ENCODE data around the gene HEMK1. TPM values are rescaled to one million over a fixed set of nuclear protein-coding genes. Genes with fewer than 3 reads are reported as not detected.

HEMK1 gene
- total and polyA plus RNA-seq, 2 of the 8 experiments (the other 6 are each of a cell fraction or from before 2014, with no cell fraction given), result 9.7 to 10.6 TPM

GRCh38 chr3:50550079-50550736, 19.1 kb upstream of the HEMK1 start:
- Histone ChIP-seq H3K9ac (replicated peaks in 1 of 4; ENCODE audit: extremely low read depth in 1 of 4, low read depth in 3 of 4, low read length in 3 of 4) (no peak overlapping the region), H2BK12ac (ENCODE audit: low read depth, low read length) (0 out of 2 replicates have a peak overlapping the region, but pooled peaks have one; percentile 75), H3K18ac (ENCODE audit: extremely low read depth, low read length) (no peak overlapping the region), H4K5ac (ENCODE audit: insufficient read length, low read depth, low read length) (no peak overlapping the region), H3K4me1 (replicated peaks in 1 of 4; ENCODE audit: control insufficient read depth in 3 of 4, insufficient read depth in 4 of 4, low read length in 3 of 4) (peaks cover 0 to 6% (median 2%) of the 10 kb centered on the region in 4 experiments; a peak in 3 of 7 replicates), H2AFZ (ENCODE audit: low read length) (no peak overlapping the region), H4K20me1 (replicated peaks in 1 of 2; ENCODE audit: control insufficient read depth in 1 of 2, insufficient read depth in 2 of 2, low read length in 2 of 2) (no peaks in the 10 kb centered on the region), H3K56ac (replicated peaks; ENCODE audit: insufficient read length, low read depth, low read length) (no peak overlapping the region), H3K36me3 (ENCODE audit: control insufficient read depth in 2 of 4, insufficient read depth in 4 of 4, low read length in 3 of 4) (no peaks in the 10 kb centered on the region), H3K23ac (ENCODE audit: insufficient read length) (no peak overlapping the region), H3K4ac (replicated peaks; ENCODE audit: insufficient read length, low read depth, low read length) (no peak overlapping the region), H3K27ac (ENCODE audit: low read depth, low read length) (no peak overlapping the region), H2BK20ac (ENCODE audit: low read length) (no peak overlapping the region), H3K23me2 (ENCODE audit: low read depth, low read length) (no peaks in the 10 kb centered on the region), H2BK5ac (ENCODE audit: low read depth, low read length) (no peak overlapping the region), H3K27me3 (replicated peaks in 1 of 4; ENCODE audit: control insufficient read depth in 3 of 4, extremely low read depth in 1 of 4, insufficient read depth in 3 of 4, low read length in 3 of 4) (peaks cover 0 to 3% (median 0%) of the 10 kb centered on the region in 4 experiments; a peak in 3 of 7 replicates), H4K91ac (replicated peaks; ENCODE audit: insufficient read length, low read length) (peak overlapping the region; percentile 46), H3K9me3 (ENCODE audit: insufficient read depth in 2 of 2, low read depth in 1 of 2, low read length in 1 of 2) (no peaks in the 10 kb centered on the region), H2BK120ac (replicated peaks; ENCODE audit: low read depth, low read length) (no peak overlapping the region), H2BK15ac (ENCODE audit: low read length) (peak overlapping the region; percentile 72), H3K4me2 (ENCODE audit: insufficient read depth in 1 of 2, low read depth in 2 of 2, low read length in 2 of 2) (no peak overlapping the region), H3K79me1 (ENCODE audit: low read depth, low read length) (no peaks in the 10 kb centered on the region), H2AK5ac (ENCODE audit: low read depth, low read length) (peak overlapping the region; percentile 59; the same call in 1 of the 2 replicates), H4K8ac (ENCODE audit: extremely low read depth, insufficient read depth, low read length) (peak overlapping the region; percentile 66), H3K79me2 (ENCODE audit: control insufficient read depth in 1 of 2, insufficient read depth in 2 of 2, low read length in 2 of 2) (no peaks in the 10 kb centered on the region), H3K14ac (ENCODE audit: insufficient read length) (no peak overlapping the region), H3K4me3 (ENCODE audit: extremely low read depth in 1 of 4, insufficient read depth in 2 of 4, low read depth in 3 of 4, low read length in 4 of 4) (no peak overlapping the region)
- DNase-seq (ENCODE audit: low read depth in 1 of 2, low spot score in 2 of 2) (peak in 1 of 2 experiments; percentile 94), FAIRE-seq (peak; percentile 42)
- 58% methylated on average over 13 of the region's 13 CpGs; no CpG with 5 or more reads in 1 of the 2 experiments for WGBS, 2 experiments (ENCODE audit: extremely low coverage in 1 of 2, insufficient coverage in 1 of 2, insufficient read length in 1 of 2, insufficient replicate concordance in 2 of 2, low coverage in 1 of 2, low lambda C conversion rate in 2 of 2, missing lambda C conversion rate in 1 of 2)
- POLR2A ChIA-PET (ENCODE audit: partially characterized antibody), result interaction anchor here (0.8 kb wide), 2 partner anchors 12 to 15 kb away, joined by 3 read pairs; no protein-coding TSS in a partner anchor
- CTCF ChIA-PET (ENCODE audit: partially characterized antibody), result interaction anchor here (0.6 to 46.5 kb wide), 57 partner anchors 9 to 348 kb away, joined by 3 to 863 read pairs (median 5); partner anchors contain the start of genes CACNA2D2, CISH, HEMK1 and MAPKAPK3
- TF ChIP-seq CREB1 (IDR thresholded peaks at IDR 0.05), result no peak
- TF ChIP-seq SP1 (IDR thresholded peaks at IDR 0.05; ENCODE audit: low read depth, low read length), result 0 out of 2 replicates have a peak, but pooled peaks have one; percentile 11
- no peak for TF ChIP-seq ZNF274 (IDR thresholded peaks at IDR 0.05; ENCODE audit: borderline replicate concordance, extremely low read depth, low read length)
- no peak for TF ChIP-seq BRCA1 (IDR thresholded peaks at IDR 0.05; ENCODE audit: low read depth, low read length)
- TF ChIP-seq, protein P1, sequence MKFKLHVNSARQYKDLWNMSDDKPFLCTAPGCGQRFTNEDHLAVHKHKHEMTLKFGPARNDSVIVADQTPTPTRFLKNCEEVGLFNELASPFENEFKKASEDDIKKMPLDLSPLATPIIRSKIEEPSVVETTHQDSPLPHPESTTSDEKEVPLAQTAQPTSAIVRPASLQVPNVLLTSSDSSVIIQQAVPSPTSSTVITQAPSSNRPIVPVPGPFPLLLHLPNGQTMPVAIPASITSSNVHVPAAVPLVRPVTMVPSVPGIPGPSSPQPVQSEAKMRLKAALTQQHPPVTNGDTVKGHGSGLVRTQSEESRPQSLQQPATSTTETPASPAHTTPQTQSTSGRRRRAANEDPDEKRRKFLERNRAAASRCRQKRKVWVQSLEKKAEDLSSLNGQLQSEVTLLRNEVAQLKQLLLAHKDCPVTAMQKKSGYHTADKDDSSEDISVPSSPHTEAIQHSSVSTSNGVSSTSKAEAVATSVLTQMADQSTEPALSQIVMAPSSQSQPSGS (IDR thresholded peaks at IDR 0.05; ENCODE audit: low read length), result no peak
- no peak for TF ChIP-seq CHD1 (IDR thresholded peaks at IDR 0.05; ENCODE audit: low read depth, low read length)
- TF ChIP-seq CTCF (IDR thresholded peaks at IDR 0.05; ENCODE audit: control extremely low read depth in 1 of 3, insufficient read depth in 1 of 3, low read depth in 1 of 3, low read length in 3 of 3), result peak in 2 of 3 experiments; percentile 81 to 88; a peak in 3 of 4 replicates
- no peak for TF ChIP-seq EP300 (IDR thresholded peaks at IDR 0.05; ENCODE audit: borderline replicate concordance in 1 of 2, low read depth in 2 of 2, low read length in 2 of 2)
